GM19467 (cell line): ENCODE data around the gene CDC42SE2.
"Not testable (repeated sequence)": the region's sequence is repeated elsewhere in the genome, so short reads cannot be mapped to it uniquely, and the experiment has no call there.

ENCODE experiments used
- ATAC-seq: cut with Tn5 transposase; IDR thresholded peaks from one replicate; pipeline ENCODE4 v1.9.1; 2021; ENCODE audit warnings: mild to moderate bottlenecking, moderate library complexity; ENCODE audit not compliant: unreplicated experiment

CDC42SE2 gene

GRCh38 chr5:131277447-131277846 is 13.6 kb downstream of the CDC42SE2 start:
- ATAC-seq, result no peak

GRCh38 chr5:131277875-131278740 is 14.3 kb downstream of the CDC42SE2 start:
- ATAC-seq, result no peak

GRCh38 chr5:131278741-131279124 is 14.9 kb downstream of the CDC42SE2 start:
- not testable (repeated sequence) for ATAC-seq

GRCh38 chr5:131279204-131279603 is 15.4 kb downstream of the CDC42SE2 start:
- no peak for ATAC-seq

GRCh38 chr5:131280417-131280816 is 16.6 kb downstream of the CDC42SE2 start:
- no peak for ATAC-seq

GRCh38 chr5:131281133-131281867 is 17.4 kb downstream of the CDC42SE2 start:
- ATAC-seq, result no peak

GRCh38 chr5:131281868-131282234 is 18.0 kb downstream of the CDC42SE2 start:
- ATAC-seq, result no peak

GRCh38 chr5:131282235-131282634 is 18.4 kb downstream of the CDC42SE2 start:
- ATAC-seq, result no peak

GRCh38 chr5:131285703-131286399 is 22.0 kb downstream of the CDC42SE2 start:
- no peak for ATAC-seq

GRCh38 chr5:131286400-131286715 is 22.5 kb downstream of the CDC42SE2 start:
- no peak for ATAC-seq

- no peak for ATAC-seq
Measured at GRCh38 chr5:131288328-131288727, 24.5 kb downstream of the CDC42SE2 start.

GRCh38 chr5:131289738-131290137 is 25.9 kb downstream of the CDC42SE2 start:
- no peak for ATAC-seq

GRCh38 chr5:131296213-131296672 is 32.4 kb downstream of the CDC42SE2 start:
- ATAC-seq, result no peak

GRCh38 chr5:131297886-131298285 is 34.0 kb downstream of the CDC42SE2 start:
- ATAC-seq, result no peak

- ATAC-seq, result no peak
Measured at GRCh38 chr5:131299465-131299864, 35.6 kb downstream of the CDC42SE2 start.

GRCh38 chr5:131302506-131302905 is 38.7 kb downstream of the CDC42SE2 start:
- no peak for ATAC-seq

GRCh38 chr5:131303537-131303936 is 39.7 kb downstream of the CDC42SE2 start:
- no peak for ATAC-seq

GRCh38 chr5:131304414-131304813 is 40.6 kb downstream of the CDC42SE2 start:
- ATAC-seq, result no peak

- ATAC-seq, result no peak
Measured at GRCh38 chr5:131305138-131305689, 41.4 kb downstream of the CDC42SE2 start.

- no peak for ATAC-seq
Measured at GRCh38 chr5:131305906-131306305, 42.1 kb downstream of the CDC42SE2 start.

- not testable (repeated sequence) for ATAC-seq
Measured at GRCh38 chr5:131312235-131312772, 48.5 kb downstream of the CDC42SE2 start.
